ENCODE measurements around the gene THAP12. TPM values are rescaled to one million over a fixed set of nuclear protein-coding genes. Genes with fewer than 3 reads are reported as not detected.

Gene THAP12
- total and polyA plus RNA-seq, 2 of the 13 experiments (the other 11 are each of a cell fraction or from before 2014, with no cell fraction given), result 18.8 to 51.3 TPM

DNA sequence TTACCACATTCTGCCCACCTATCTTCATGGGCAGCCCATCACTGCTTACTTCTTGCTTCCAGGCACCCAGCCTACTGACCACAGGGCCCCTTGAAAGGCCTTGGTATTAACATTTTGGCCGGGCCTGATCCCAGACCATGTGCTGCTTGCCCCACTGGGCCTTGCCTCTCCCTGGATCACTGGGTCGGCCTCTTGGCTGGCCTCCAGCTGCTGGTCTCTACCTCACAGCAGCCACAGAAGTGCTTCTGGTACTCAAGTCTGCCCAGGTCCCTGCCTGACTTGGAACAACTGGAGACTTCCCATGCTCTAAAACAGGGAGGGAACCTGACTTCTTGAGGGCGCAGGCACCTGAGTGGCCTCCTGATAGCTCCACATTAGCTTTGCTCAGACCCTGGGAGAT is 63.6 kb downstream of the THAP12 start:
- in situ Hi-C loops (cut with HindIII; ENCODE audit: extremely low pct_ligation_motif_present, low pct_unique_long_range_greater_than_20kb), result loop anchor here (5.0 kb wide), 2 partner anchors 105 to 420 kb away; no protein-coding TSS in a partner anchor
- POLR2A ChIA-PET, result no interaction called here
- FAIRE-seq, result no peak

GRCh38 chr11:76316726-76317125 is 64.2 kb downstream of the THAP12 start:
- Histone ChIP-seq H2AFZ (ENCODE audit: low read length) (no peak overlapping the region), H3K27me3 (ENCODE audit: control insufficient read depth in 1 of 2, insufficient read depth in 2 of 2, low read length in 2 of 2) (peaks cover 3 to 27% of the 10 kb centered on the region in 2 experiments; a peak in 3 of 5 replicates), H3K27ac (ENCODE audit: extremely low read length, insufficient read depth, low read length) (no peak overlapping the region), H3K4me1 (ENCODE audit: insufficient read depth, low read length) (peaks cover 13% of the 10 kb centered on the region), H3K79me2 (ENCODE audit: insufficient read depth, low read length) (no peaks in the 10 kb centered on the region), H3K36me3 (replicated peaks in 1 of 2; ENCODE audit: control insufficient read depth in 1 of 2, insufficient read depth in 2 of 2, low read length in 2 of 2) (no peaks in the 10 kb centered on the region), H3K4me2 (ENCODE audit: low read depth, low read length) (no peak overlapping the region), H3K4me3 (replicated peaks in 1 of 3; ENCODE audit: insufficient read depth in 1 of 3, low read depth in 2 of 3, low read length in 3 of 3) (no peak overlapping the region), H3K9me3 (ENCODE audit: low read length) (no peaks in the 10 kb centered on the region), H4K20me1 (ENCODE audit: insufficient read depth, low read length) (no peaks in the 10 kb centered on the region; the same call in 1 of the 2 replicates), H3K9ac (ENCODE audit: insufficient read depth, low read depth, low read length) (no peak overlapping the region)
- CTCF ChIA-PET (ENCODE audit: low intra/inter-chr PET ratio, low total read pairs), result interaction anchor here (3.2 kb wide), 1 partner anchor 108 kb away, joined by 47 read pairs; no protein-coding TSS in a partner anchor
- ATAC-seq, result peak; percentile 51
- intact Hi-C loops (cut with micrococcal nuclease; ENCODE audit: unreplicated experiment) (loop anchor here (5.0 kb wide), 1 partner anchor 514 kb away; no protein-coding TSS in a partner anchor), in situ Hi-C loops (cut with HindIII; ENCODE audit: extremely low pct_ligation_motif_present, low pct_unique_long_range_greater_than_20kb) (loop anchor here (5.0 kb wide), 2 partner anchors 104 to 419 kb away; no protein-coding TSS in a partner anchor)
- 0% methylated on average over 3 of the region's 3 CpGs for WGBS (ENCODE audit: low lambda C conversion rate)
- BruUV-seq (replicated peaks), result no TSS peak
- DNase-seq (ENCODE audit: low spot score), result no peak
- POLR2A ChIA-PET, result no interaction called here
- FAIRE-seq, result no peak
- no peak for TF ChIP-seq KDM3A (CRISPR knock-in tag; IDR thresholded peaks at IDR 0.05; ENCODE audit: low read depth)
- TF ChIP-seq, protein P1, sequence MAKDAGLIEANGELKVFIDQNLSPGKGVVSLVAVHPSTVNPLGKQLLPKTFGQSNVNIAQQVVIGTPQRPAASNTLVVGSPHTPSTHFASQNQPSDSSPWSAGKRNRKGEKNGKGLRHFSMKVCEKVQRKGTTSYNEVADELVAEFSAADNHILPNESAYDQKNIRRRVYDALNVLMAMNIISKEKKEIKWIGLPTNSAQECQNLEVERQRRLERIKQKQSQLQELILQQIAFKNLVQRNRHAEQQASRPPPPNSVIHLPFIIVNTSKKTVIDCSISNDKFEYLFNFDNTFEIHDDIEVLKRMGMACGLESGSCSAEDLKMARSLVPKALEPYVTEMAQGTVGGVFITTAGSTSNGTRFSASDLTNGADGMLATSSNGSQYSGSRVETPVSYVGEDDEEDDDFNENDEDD (CRISPR knock-in tag; IDR thresholded peaks at IDR 0.05; ENCODE audit: borderline replicate concordance), result no peak
- TF ChIP-seq GATAD2A (CRISPR knock-in tag; IDR thresholded peaks at IDR 0.05), result no peak
- TF ChIP-seq, protein P2, sequence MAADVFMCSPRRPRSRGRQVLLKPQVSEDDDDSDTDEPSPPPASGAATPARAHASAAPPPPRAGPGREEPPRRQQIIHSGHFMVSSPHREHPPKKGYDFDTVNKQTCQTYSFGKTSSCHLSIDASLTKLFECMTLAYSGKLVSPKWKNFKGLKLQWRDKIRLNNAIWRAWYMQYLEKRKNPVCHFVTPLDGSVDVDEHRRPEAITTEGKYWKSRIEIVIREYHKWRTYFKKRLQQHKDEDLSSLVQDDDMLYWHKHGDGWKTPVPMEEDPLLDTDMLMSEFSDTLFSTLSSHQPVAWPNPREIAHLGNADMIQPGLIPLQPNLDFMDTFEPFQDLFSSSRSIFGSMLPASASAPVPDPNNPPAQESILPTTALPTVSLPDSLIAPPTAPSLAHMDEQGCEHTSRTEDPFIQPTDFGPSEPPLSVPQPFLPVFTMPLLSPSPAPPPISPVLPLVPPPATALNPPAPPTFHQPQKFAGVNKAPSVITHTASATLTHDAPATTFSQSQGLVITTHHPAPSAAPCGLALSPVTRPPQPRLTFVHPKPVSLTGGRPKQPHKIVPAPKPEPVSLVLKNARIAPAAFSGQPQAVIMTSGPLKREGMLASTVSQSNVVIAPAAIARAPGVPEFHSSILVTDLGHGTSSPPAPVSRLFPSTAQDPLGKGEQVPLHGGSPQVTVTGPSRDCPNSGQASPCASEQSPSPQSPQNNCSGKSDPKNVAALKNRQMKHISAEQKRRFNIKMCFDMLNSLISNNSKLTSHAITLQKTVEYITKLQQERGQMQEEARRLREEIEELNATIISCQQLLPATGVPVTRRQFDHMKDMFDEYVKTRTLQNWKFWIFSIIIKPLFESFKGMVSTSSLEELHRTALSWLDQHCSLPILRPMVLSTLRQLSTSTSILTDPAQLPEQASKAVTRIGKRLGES (CRISPR knock-in tag; IDR thresholded peaks at IDR 0.05; ENCODE audit: borderline replicate concordance), result no peak
- TF ChIP-seq ZNF567 (CRISPR knock-in tag; IDR thresholded peaks at IDR 0.05; ENCODE audit: borderline replicate concordance), result no peak
- no peak for TF ChIP-seq ZNF552 (CRISPR knock-in tag; IDR thresholded peaks at IDR 0.05; ENCODE audit: borderline replicate concordance)

More for the DNA sequence above, 63.6 kb downstream of the THAP12 start:
- Histone ChIP-seq H3K36me3 (replicated peaks in 1 of 2; ENCODE audit: control insufficient read depth in 1 of 2, insufficient read depth in 2 of 2, low read length in 2 of 2) (no peaks in the 10 kb centered on the region), H2AFZ (ENCODE audit: low read length) (no peak overlapping the region), H3K9ac (ENCODE audit: insufficient read depth, low read depth, low read length) (no peak overlapping the region), H3K9me3 (ENCODE audit: low read length) (no peaks in the 10 kb centered on the region), H3K79me2 (ENCODE audit: insufficient read depth, low read length) (no peaks in the 10 kb centered on the region), H3K4me2 (ENCODE audit: low read depth, low read length) (no peak overlapping the region), H3K4me3 (replicated peaks in 1 of 3; ENCODE audit: insufficient read depth in 1 of 3, low read depth in 2 of 3, low read length in 3 of 3) (no peak overlapping the region), H3K27ac (ENCODE audit: extremely low read length, insufficient read depth, low read length) (no peak overlapping the region), H4K20me1 (ENCODE audit: insufficient read depth, low read length) (no peaks in the 10 kb centered on the region; the same call in 1 of the 2 replicates), H3K4me1 (ENCODE audit: insufficient read depth, low read length) (peaks cover 13% of the 10 kb centered on the region), H3K27me3 (ENCODE audit: control insufficient read depth in 1 of 2, insufficient read depth in 2 of 2, low read length in 2 of 2) (peaks cover 3 to 25% of the 10 kb centered on the region in 2 experiments; a peak in 3 of 5 replicates)
- ATAC-seq, result no peak
- no peak for TF ChIP-seq CHCHD3 (CRISPR knock-in tag; IDR thresholded peaks at IDR 0.05)
- 0 out of 2 replicates have a peak, but pooled peaks have one; percentile 1 for TF ChIP-seq CTCF (CRISPR knock-in tag; IDR thresholded peaks at IDR 0.05)
- intact Hi-C loops (cut with micrococcal nuclease; ENCODE audit: unreplicated experiment), result loop anchor here (5.0 kb wide), 1 partner anchor 515 kb away; no protein-coding TSS in a partner anchor
- CTCF ChIA-PET (ENCODE audit: low intra/inter-chr PET ratio, low total read pairs), result interaction anchor here (3.2 kb wide), 1 partner anchor 109 kb away, joined by 47 read pairs; no protein-coding TSS in a partner anchor
- 9% methylated on average over 2 of the region's 3 CpGs for WGBS (ENCODE audit: low lambda C conversion rate)
- BruUV-seq (replicated peaks), result no TSS peak
- DNase-seq (ENCODE audit: low spot score), result no peak

All from HepG2 (cell line).